Smooth muscle cell of bladder (primary cell): ENCODE data around the gene CD81. TPM values are rescaled to one million over a fixed set of nuclear protein-coding genes. Genes with fewer than 3 reads are reported as not detected.

Experiments used
- total RNA-seq: library from RNA; depleted of rRNA; stranded (reverse); fragments of >200 nt; gene quantifications from 2 replicates; pipeline ENCODE4 v1.2.3, GENCODE V29; 2014

Gene CD81, protein sequence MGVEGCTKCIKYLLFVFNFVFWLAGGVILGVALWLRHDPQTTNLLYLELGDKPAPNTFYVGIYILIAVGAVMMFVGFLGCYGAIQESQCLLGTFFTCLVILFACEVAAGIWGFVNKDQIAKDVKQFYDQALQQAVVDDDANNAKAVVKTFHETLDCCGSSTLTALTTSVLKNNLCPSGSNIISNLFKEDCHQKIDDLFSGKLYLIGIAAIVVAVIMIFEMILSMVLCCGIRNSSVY
- 170 and 238 TPM in 2 replicates for total RNA-seq

DNA sequence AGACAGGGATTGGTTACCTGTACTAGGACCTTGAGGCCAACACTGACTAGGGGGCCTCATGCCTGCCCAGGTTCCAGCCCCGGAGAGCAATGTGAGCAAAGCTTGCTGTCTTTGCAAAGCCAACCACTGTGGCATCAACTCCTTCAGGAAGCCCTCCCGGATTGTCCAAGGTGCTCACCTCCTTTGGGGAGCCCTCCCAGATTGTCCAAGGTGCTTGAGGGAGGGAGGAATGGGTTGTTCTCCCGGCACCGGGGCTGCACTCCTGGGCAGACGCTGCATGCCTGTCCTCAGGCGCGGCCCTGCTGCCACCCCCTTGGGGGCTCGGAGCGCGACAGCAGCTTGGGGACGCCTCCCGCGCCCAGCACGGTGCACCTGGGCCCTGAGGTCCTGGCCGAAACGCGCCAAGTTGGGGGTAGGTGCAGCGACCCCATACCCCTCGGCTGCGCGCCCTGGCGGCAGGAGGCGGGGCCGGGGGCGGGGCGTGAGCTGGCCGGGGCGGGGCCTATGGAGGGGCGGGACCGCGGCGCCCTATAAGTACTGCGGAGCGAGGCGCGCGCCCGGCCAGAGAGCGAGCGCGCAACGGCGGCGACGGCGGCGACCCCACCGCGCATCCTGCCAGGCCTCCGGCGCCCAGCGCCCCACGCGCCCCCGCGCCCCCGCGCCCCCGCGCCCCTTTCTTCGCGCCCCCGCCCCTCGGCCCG is at the start of gene CD81:
TSS of gene CD81 (plus strand) at position 560 of the 701 bp plus-strand sequence. CDS start 240 bp downstream, outside the sequence.

DNA sequence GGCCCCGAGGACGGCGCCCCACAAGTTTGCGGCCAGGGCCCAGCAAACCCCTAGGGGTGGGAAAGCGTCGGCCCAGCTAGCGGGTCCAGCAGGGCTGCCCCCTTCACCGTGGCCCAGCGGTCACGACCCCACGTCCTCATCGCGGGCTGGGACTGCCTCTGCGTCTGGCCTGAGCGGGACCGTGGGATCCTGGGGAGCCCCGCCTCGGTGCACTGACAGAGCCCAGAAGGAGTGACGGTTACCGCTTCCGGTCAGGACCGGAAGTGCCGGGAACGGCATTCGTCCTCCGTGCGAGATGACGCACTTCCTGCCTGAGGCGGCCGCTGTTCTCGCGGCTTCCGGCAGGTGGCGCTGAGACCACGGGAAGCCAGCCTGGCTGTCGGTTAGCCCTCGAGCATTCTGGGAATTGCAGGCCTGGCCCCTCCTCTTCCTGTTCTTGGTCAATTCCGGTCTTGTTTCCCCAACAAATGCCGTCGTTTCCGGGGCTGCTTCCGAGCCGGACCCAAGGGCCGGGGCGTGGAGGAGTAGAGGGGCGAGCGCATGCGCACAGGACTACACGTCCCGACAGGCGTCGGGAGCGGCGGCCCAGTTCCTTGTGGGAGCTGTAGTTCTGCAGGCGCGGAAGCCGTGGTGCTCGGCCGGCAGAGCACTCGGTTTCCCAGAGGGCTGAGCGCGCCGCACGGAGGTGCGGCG is 23.1 kb downstream of the CD81 start, which contains the start of gene TSSC4:
TSS of gene TSSC4 (plus strand) at position 682 of the 693 bp plus-strand sequence. CDS start 1,884 bp downstream, outside the sequence.

DNA sequence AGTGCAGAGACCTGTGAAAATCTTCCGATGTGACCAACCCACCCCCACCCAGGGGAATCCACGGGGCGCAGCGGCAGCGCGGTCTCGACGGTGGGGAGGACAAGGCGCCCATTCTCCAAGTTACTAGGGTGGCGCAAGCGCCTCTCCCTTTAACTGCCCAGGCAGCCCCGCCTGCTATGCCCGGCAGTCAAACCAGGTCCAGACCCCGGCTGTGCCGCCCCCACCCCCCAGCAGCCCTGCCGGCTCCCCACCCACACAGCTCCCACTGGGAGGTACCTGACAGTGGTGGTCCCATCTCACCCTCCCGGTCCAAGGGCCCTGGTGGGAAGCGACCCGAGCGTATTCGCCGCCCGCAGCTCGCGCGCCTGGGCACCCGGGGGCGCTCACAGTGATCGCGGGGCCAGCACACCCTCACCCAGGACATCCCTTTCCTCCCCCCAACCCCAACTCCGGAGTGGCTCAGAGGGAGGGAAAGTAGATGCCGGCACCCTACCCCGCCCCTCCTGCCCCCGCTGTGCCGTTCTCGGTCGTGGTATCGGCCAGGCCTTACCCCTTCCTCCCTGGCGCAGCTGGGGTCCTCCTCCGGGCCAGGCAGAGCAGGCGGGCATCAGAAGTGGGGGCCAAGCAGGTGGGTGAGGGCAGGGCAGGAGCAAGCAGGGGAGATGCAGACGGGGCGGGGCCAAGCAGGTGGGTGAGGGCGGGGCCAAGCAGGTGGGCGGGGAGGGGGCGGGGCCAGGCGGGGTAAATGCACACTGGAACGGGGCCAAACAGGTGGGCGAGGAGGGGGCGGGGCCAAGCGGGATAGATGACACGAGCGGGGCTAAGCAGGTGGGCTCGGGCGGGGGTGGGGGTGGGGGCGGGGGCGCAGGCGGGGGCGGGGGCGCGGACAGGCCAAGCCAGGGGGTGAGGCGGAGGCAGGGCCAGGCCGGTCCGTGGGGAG is 67.0 kb downstream of the CD81 start, which contains the start of gene TRPM5:
TSS of gene TRPM5 (minus strand) at position 634 of the 940 bp plus-strand sequence. CDS start 21,478 bp downstream, outside the sequence.

DNA sequence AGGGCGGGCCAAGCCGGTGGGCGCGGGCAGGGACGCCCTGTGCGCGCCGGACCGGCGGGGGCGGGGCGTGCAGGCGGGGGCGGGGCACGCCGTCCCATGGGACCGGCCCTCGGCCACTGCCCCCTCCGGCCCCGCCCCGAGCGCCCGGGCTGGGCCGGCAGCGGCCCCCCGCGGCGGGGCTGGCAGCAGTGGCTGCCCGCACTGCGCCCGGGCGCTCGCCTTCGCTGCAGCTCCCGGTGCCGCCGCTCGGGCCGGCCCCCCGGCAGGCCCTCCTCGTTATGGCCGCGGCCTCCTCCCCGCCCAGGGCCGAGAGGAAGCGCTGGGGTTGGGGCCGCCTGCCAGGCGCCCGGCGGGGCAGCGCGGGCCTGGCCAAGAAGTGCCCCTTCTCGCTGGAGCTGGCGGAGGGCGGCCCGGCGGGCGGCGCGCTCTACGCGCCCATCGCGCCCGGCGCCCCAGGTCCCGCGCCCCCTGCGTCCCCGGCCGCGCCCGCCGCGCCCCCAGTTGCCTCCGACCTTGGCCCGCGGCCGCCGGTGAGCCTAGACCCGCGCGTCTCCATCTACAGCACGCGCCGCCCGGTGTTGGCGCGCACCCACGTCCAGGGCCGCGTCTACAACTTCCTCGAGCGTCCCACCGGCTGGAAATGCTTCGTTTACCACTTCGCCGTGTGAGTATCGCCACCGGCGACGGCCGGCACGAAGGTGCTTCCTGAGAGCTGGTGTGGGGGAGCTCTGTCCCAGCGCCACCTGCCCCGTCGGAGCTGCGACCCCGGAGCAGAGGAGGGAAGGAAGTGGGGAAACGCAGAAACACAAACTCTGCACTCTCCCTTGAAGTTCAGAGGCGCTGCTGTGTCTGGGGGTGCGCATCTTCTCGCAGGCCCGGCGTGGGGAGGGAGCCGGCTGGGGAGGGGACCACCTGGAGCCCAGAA is 68.0 kb downstream of the CD81 start, which contains the start of gene KCNQ1:
TSS of gene KCNQ1 (plus strand) at position 188 of the 925 bp plus-strand sequence. CDS start at position 279, 91 bp downstream.

Other genes starting within 250 kb of the CD81 start
- gene IGF2, start 237.9 kb upstream of the CD81 start, total RNA-seq: 1.8 and 7.3 TPM in 2 replicates
- gene INS, start 216.1 kb upstream of the CD81 start, total RNA-seq: not detected in 2 replicates
- not detected in 2 replicates for gene TH, start 205.5 kb upstream of the CD81 start, total RNA-seq
- not detected in 2 replicates for gene ASCL2, start 106.7 kb upstream of the CD81 start, total RNA-seq
- gene C11orf21, start 75.4 kb upstream of the CD81 start, total RNA-seq: not detected in 2 replicates
- under 0.01 TPM in 2 replicates for gene TSPAN32, start 75.3 kb upstream of the CD81 start, total RNA-seq
- 54.8 and 56.4 TPM in 2 replicates for gene TSSC4, start 23.4 kb downstream of the CD81 start, total RNA-seq
- gene TRPM5, start 67.2 kb downstream of the CD81 start, total RNA-seq: not detected in 2 replicates
- not detected in 2 replicates for gene KCNQ1, start 67.7 kb downstream of the CD81 start, total RNA-seq